Measurements from ENCODE around the gene SLC35G2.

SLC35G2 gene

GRCh38 chr3:136817448-136817847 is 1.5 kb upstream of the SLC35G2 start:
- H3K4me3 ChIP-seq (ENCODE audit: low read depth in 1 of 2, low read length in 2 of 2) = no peak overlapping the region
- TF ChIP-seq, protein P1, sequence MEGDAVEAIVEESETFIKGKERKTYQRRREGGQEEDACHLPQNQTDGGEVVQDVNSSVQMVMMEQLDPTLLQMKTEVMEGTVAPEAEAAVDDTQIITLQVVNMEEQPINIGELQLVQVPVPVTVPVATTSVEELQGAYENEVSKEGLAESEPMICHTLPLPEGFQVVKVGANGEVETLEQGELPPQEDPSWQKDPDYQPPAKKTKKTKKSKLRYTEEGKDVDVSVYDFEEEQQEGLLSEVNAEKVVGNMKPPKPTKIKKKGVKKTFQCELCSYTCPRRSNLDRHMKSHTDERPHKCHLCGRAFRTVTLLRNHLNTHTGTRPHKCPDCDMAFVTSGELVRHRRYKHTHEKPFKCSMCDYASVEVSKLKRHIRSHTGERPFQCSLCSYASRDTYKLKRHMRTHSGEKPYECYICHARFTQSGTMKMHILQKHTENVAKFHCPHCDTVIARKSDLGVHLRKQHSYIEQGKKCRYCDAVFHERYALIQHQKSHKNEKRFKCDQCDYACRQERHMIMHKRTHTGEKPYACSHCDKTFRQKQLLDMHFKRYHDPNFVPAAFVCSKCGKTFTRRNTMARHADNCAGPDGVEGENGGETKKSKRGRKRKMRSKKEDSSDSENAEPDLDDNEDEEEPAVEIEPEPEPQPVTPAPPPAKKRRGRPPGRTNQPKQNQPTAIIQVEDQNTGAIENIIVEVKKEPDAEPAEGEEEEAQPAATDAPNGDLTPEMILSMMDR (IDR thresholded peaks at IDR 0.05; ENCODE audit: borderline replicate concordance, extremely low read depth, low read length, poor library complexity, severe bottlenecking) = no peak
- TF ChIP-seq EZH2 (IDR thresholded peaks at IDR 0.05; ENCODE audit: borderline replicate concordance, low read depth, low read length, severe bottlenecking) = no peak
- no peak overlapping the region for H2AFZ ChIP-seq (ENCODE audit: low read depth, low read length)
- H3K4me1 ChIP-seq (ENCODE audit: insufficient read depth, low read length) = peaks cover 38% of the 10 kb centered on the region
- H3K36me3 ChIP-seq (ENCODE audit: insufficient read depth, low read length) = no peaks in the 10 kb centered on the region; the same call in none of the 2 replicates
- peaks cover 9% of the 10 kb centered on the region; the same call in 1 of the 2 replicates for H4K20me1 ChIP-seq (ENCODE audit: insufficient read depth, low read length)
- no peaks in the 10 kb centered on the region for H3K9me3 ChIP-seq (ENCODE audit: insufficient read depth, low read length, severe bottlenecking)
- H3K27me3 ChIP-seq (ENCODE audit: insufficient read depth, low read length, poor library complexity) = no peaks in the 10 kb centered on the region
- no peak overlapping the region for H3K27ac ChIP-seq (ENCODE audit: low read length)
- H3K79me2 ChIP-seq (ENCODE audit: insufficient read depth, low read length) = peaks cover 41% of the 10 kb centered on the region
- DNase-seq = no peak
- 0 out of 2 replicates have a peak overlapping the region, but pooled peaks have one; percentile 100 for H3K4me2 ChIP-seq (ENCODE audit: insufficient read depth, low read length)
- no peak overlapping the region for H3K9ac ChIP-seq (ENCODE audit: low read depth, low read length)
- ATAC-seq (ENCODE audit: insufficient read depth, low read depth) = no peak

DNA sequence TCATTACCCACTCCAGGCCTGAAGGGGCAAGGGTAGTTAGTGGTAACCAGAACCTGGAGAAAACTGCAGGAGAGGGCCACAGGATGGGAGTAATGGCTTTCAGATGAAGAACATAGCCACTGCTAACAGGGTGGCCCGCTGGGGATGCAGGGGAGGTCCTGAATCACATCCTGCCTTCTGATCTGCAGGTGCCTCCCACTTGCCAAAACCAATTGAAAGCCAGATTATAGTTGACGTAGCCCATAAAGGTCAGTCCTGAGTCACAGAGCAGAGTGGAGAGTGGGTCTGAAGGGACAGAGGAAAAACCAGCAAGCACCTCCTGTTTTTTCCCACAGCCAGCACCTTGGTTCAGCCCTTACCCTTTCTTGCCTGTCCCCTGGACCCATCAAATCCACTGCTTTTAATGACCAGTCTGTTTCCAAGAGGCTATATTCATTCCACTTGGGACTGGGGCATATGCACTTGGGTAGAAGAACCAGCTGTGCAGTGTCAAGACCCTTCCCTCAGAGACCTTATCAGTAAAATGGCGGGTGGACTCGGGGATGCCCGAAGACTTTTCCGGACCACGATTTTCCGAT is 646 bp upstream of the SLC35G2 start:
- Histone ChIP-seq H3K79me2 (ENCODE audit: insufficient read depth, low read length) (peaks cover 50% of the 10 kb centered on the region), H3K27me3 (ENCODE audit: insufficient read depth, low read length, poor library complexity) (no peaks in the 10 kb centered on the region), H3K4me2 (ENCODE audit: insufficient read depth, low read length) (peak overlapping the region; percentile 100), H3K9ac (ENCODE audit: low read depth, low read length) (peak overlapping the region; percentile 84), H3K9me3 (ENCODE audit: insufficient read depth, low read length, severe bottlenecking) (no peaks in the 10 kb centered on the region), H3K4me3 (ENCODE audit: low read depth in 1 of 2, low read length in 2 of 2) (peak overlapping the region; percentile 80 to 97; a peak in 3 of 4 replicates), H3K27ac (ENCODE audit: low read length) (peak overlapping the region; percentile 74), H3K4me1 (ENCODE audit: insufficient read depth, low read length) (peaks cover 38% of the 10 kb centered on the region), H2AFZ (ENCODE audit: low read depth, low read length) (peak overlapping the region; percentile 86), H4K20me1 (ENCODE audit: insufficient read depth, low read length) (peaks cover 9% of the 10 kb centered on the region; the same call in 1 of the 2 replicates), H3K36me3 (ENCODE audit: insufficient read depth, low read length) (no peaks in the 10 kb centered on the region; the same call in none of the 2 replicates)
- TF ChIP-seq EZH2 (IDR thresholded peaks at IDR 0.05; ENCODE audit: borderline replicate concordance, low read depth, low read length, severe bottlenecking) = no peak
- TF ChIP-seq, protein P1 (IDR thresholded peaks at IDR 0.05; ENCODE audit: borderline replicate concordance, extremely low read depth, low read length, poor library complexity, severe bottlenecking) = peak; percentile 45
- ATAC-seq (ENCODE audit: insufficient read depth, low read depth) = peak; percentile 16
- peak; percentile 57 for DNase-seq

- H3K27ac ChIP-seq (ENCODE audit: low read length) = peak overlapping the region; percentile 74
- H3K27me3 ChIP-seq (ENCODE audit: insufficient read depth, low read length, poor library complexity) = no peaks in the 10 kb centered on the region
- peak; percentile 33 for ATAC-seq (ENCODE audit: insufficient read depth, low read depth)
- peak overlapping the region; percentile 100 for H3K4me2 ChIP-seq (ENCODE audit: insufficient read depth, low read length)
- peak; percentile 49 for DNase-seq
- no peak for TF ChIP-seq EZH2 (IDR thresholded peaks at IDR 0.05; ENCODE audit: borderline replicate concordance, low read depth, low read length, severe bottlenecking)
- TF ChIP-seq, protein P1 (IDR thresholded peaks at IDR 0.05; ENCODE audit: borderline replicate concordance, extremely low read depth, low read length, poor library complexity, severe bottlenecking) = no peak
- H3K9ac ChIP-seq (ENCODE audit: low read depth, low read length) = peak overlapping the region; percentile 84
- H2AFZ ChIP-seq (ENCODE audit: low read depth, low read length) = peak overlapping the region; percentile 86
- H3K36me3 ChIP-seq (ENCODE audit: insufficient read depth, low read length) = no peaks in the 10 kb centered on the region; the same call in none of the 2 replicates
- peaks cover 9% of the 10 kb centered on the region; the same call in 1 of the 2 replicates for H4K20me1 ChIP-seq (ENCODE audit: insufficient read depth, low read length)
- H3K79me2 ChIP-seq (ENCODE audit: insufficient read depth, low read length) = peaks cover 60% of the 10 kb centered on the region
- H3K4me3 ChIP-seq (ENCODE audit: low read depth in 1 of 2, low read length in 2 of 2) = peak overlapping the region; percentile 80 to 97
- peaks cover 38% of the 10 kb centered on the region for H3K4me1 ChIP-seq (ENCODE audit: insufficient read depth, low read length)
- H3K9me3 ChIP-seq (ENCODE audit: insufficient read depth, low read length, severe bottlenecking) = no peaks in the 10 kb centered on the region
Measured at GRCh38 chr3:136819392-136819730, 435 bp downstream of the SLC35G2 start.

Data from DND-41 (cell line).